GM12874 (cell line): Measurements from ENCODE around the gene DCDC2C.

ENCODE experiments used
- TF ChIP-seq, protein P1 (sequence below): IDR thresholded peaks from 2 replicates; pipeline ENCODE4 v1.5.1; 2011; ENCODE audit warnings: low read depth, mild to moderate bottlenecking, control low read depth, low read length, moderate library complexity; ENCODE audit not compliant: insufficient read depth

The DCDC2C gene

DNA sequence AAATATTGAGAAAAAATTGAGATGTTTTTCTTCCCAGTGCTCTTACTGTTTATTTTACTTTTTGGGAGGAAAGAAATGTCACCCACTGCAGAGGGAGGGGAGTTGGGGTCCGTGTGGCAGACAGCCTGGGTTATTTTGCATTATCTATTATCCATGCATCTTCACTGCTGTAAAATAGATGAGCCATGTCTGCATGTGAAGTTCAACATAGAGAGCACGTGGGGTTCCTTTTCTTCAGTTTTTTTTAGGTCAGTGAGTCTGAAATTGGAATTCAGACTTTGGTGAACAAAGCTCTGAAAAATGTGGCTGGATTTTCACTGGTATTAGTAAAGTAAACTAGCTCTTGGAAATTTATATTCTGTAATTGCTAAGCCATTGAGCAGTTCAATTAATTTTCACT lies 2.4 kb downstream of the DCDC2C start:
- TF ChIP-seq, protein P1, sequence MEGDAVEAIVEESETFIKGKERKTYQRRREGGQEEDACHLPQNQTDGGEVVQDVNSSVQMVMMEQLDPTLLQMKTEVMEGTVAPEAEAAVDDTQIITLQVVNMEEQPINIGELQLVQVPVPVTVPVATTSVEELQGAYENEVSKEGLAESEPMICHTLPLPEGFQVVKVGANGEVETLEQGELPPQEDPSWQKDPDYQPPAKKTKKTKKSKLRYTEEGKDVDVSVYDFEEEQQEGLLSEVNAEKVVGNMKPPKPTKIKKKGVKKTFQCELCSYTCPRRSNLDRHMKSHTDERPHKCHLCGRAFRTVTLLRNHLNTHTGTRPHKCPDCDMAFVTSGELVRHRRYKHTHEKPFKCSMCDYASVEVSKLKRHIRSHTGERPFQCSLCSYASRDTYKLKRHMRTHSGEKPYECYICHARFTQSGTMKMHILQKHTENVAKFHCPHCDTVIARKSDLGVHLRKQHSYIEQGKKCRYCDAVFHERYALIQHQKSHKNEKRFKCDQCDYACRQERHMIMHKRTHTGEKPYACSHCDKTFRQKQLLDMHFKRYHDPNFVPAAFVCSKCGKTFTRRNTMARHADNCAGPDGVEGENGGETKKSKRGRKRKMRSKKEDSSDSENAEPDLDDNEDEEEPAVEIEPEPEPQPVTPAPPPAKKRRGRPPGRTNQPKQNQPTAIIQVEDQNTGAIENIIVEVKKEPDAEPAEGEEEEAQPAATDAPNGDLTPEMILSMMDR = no peak

DNA sequence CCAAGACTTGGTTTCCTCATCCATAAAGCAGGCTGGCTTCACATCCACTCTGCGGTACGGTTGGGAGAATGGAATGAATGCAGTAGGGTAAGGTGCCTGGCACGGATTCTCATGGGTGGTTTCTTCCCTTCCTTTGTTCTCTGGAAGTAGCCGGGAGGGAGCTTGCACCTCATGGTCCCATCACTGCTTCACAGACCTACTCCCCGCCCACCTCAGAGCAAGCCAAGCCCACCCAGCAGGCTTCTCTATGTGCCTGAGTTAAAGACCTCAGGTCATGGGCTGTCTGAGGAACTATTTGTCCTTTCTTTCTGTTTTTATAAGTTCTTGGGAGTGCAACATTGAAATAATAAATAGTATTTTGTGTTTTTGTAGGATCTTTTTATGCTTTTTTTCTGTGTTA lies 3.5 kb downstream of the DCDC2C start:
- TF ChIP-seq, protein P1 = no peak

DNA sequence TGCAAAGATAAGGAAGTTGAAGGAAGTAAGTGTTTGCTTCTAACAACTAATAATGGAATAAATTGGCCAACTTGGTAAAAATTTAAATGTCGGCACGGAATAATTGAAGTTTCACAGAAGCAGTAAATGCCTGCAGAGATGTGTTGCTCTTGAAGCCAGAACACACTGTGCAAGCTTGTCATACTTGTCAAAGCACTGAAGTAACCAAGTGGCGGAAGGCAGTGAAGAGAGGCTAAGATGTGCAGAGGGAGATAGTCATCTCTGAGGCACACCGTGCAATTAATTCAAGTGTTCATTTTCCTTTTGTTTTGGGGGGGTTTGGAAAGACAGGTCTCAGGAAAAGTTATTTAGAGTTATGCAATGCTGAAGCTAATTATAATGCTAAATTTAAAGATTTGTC lies 5.2 kb downstream of the DCDC2C start:
- TF ChIP-seq, protein P1 = no peak

GRCh38 chr2:3709225-3709624 lies 5.8 kb downstream of the DCDC2C start:
- TF ChIP-seq, protein P1 = no peak

- TF ChIP-seq, protein P1 = no peak
These were observed 9.0 kb downstream of the DCDC2C start for GRCh38 chr2:3712424-3712823.

- TF ChIP-seq, protein P1 = no peak
These were observed 9.6 kb downstream of the DCDC2C start for GRCh38 chr2:3712831-3713503.

DNA sequence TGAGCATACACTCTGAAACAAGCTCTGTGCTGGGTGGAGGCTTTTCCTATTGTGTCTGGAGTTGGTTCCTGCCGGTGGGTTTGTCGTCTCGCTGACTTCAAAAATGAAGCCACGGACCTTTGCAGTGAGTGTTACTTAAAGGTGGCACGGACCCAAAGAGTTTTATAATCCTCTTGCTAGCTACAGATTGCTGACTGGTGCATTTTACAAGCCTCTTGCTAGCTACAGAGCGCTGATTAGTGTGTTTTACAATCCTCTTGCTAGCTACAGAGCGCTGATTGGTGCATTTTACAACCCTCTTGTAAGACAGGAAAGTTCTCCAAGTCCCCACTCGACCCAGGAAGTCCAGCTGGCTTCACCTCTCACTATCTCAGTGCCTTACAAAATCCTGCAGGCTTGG lies 15.3 kb downstream of the DCDC2C start:
- TF ChIP-seq, protein P1 = no peak

- TF ChIP-seq, protein P1 = no peak
These were observed 21.6 kb downstream of the DCDC2C start for GRCh38 chr2:3725002-3725401.
